Liver (tissue), 2 donors: Measurements from ENCODE around the gene CELA3B.

Source experiments
- CTCF ChIP-seq: fragments of 150-350 bp; IDR thresholded peaks from 2 replicates; pipeline ENCODE4 v1.5.1; 2017; ENCODE audit warnings: improper control_type of control experiment, low read depth, low read length; ENCODE audit not compliant: missing input control
- MAX ChIP-seq: IDR thresholded peaks from 2 replicates; pipeline ENCODE4 v1.6.1; 2016; ENCODE audit warnings: antibody characterized with exemption
- REST ChIP-seq: IDR thresholded peaks from 2 replicates; pipeline ENCODE4 v1.6.1; 2016; ENCODE audit warnings: antibody characterized with exemption, mild to moderate bottlenecking
- donor health status: healthy.

- no peak for TF ChIP-seq REST
- no peak for TF ChIP-seq CTCF
- TF ChIP-seq MAX, result no peak
Measured at GRCh38 chr1:21932127-21932526, 44.7 kb upstream of the CELA3B start.
